ENCODE results near the gene ESRRB.

The ESRRB gene

DNA sequence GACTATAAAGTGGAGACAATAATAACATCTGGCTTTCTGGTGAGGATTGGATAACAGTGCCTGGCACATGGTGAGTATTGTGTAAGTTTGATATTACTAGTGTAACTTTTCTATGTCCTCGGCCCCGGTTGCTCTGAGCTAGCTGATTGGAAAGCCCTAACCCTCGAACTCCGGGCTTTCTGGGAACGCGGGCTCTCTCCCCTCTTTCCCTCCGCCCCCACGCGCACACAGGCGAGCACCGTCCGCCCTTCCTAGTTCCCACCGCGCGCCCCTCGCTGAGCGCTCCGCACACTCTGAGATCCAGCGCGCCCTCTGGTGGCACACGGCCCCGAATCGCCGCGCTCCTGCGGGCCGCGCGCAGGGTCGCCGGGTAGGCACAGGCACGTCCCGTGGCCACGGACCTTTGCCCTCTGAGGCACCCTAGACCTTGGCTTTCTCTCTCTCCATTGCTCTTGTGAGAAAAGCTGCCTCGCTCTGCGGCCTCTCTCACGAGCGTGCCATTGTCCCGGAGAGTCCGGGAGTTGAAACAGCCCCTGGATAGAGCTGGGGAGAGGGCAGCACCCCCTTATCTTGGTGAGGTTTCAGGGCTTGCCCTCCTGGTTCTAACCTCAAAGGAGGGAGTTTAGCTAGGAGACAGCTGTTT lies 23.2 kb upstream of the ESRRB start:
- DNase-seq (ENCODE audit: low read depth): peak; percentile 44

DNA sequence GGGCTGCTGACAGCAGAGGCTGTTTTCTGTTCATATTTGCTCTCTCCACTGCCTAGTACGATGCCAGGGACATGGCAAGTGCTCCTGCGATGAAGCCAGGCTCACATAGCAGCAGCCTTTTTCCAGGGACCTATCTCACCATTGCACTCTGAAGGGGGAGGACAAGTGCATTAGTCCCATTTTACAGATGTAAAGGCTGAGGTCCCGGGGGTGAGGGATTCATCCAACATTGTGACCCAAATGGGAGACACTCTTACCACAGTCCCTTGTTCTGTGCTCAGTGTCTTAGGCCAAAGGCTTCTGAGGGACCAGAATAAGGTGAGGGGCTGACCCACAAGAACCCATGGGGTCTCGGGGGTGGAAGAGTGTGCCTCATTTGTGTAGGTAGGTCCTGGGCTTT lies 21.6 kb upstream of the ESRRB start:
- DNase-seq (ENCODE audit: low read depth): no peak

DNA sequence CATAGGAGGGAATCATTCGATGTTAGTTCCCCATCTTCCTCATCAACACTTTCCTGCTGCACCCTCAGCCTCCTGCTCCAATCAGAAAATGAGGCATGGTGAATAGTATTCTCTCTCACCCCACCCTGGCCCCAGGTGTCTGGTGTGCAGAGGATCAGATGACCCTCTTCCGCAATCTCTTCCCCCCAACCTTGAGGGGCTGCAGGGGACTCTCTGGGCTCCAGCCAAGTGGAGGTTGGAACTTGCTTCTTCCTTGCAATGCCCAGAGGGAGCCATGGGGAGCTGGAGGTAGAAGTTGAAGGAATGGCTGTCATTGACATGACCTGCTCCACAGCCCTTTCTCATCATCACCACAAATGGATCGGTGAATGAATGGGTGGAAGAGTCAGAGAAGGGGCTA lies 20.2 kb upstream of the ESRRB start:
- DNase-seq (ENCODE audit: low read depth): no peak

DNA sequence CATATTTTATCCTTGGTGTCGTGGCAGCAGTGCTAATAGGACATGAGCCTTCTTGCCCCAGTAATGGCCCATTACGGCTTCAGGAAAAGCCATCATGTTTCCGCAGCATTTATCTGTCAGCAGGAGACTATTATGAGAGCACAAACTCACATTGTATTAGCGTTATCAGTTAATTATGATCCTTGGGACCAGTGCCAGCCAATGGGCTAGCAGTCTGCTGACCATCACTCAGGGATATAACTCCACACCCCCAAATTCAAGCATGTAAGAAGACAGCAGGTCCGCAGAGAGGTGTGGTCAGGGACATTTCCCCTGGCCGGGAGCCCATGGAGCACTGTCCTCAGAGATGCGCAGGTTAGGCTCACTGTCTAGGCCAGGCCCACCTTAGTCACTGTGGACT lies 4.9 kb upstream of the ESRRB start:
- DNase-seq (ENCODE audit: low read depth): no peak

DNA sequence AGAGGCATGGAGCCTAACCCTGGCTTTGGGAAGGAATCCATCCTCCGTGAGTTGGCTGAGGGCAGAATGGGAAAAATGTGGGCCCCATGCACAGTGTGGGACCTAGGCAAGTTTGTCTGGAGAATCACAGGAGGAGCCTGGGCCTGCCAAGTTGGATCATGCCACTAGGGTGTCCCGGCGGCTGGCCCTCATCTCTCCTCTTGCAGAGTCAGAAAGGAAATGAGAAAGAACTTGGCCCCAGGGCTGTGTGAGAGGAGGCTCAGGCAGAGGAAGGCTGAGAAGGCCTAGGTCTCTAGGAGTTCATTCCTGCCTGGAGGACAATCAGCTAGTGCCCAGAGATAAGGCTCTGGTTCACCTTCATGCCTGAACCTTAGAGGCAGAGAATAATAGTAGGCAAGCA lies 2.5 kb upstream of the ESRRB start:
- DNase-seq (ENCODE audit: low read depth): no peak

DNA sequence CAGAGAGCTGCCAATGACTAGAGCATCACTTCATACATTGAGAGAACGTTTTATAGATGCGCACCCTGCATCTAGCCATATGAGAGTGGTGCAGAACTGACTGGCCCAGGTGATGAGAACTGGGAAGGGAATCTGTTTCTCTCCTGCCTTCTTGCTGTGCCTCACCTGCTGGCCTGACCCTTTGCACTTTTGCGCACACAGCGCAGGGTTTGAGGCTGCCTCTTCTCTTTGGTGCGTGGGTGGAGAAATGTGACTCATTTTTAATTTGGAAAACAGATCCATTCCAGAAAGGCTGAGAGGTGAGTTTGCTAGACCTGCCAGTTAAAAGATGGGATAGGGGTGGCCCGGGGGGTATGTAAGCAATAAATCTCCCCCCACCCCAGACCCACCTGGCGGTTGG lies 453 bp upstream of the ESRRB start:
- no peak for DNase-seq (ENCODE audit: low read depth)

DNA sequence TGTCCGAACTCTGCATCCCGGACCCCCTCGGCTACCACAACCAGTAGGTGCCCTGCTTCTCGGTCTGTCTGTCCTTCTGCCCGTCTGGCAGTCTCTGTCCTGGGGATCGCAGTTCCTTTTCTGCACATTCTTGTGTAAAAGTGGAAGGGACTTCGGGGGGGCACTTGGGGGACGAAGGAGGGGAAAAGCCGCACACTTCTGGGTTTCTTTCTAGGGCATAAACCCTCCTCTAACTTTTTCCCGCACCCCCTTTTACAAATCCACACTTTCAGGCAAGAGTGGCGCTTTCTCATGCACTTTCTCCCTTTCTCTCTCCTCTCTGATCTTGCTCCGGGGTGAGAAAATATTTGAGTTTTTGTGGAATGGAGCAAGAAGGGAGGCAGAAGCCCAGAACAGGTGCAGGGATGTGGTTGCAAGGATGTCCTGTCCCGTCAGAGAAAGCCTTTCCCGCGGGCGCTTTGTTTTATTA lies 506 bp downstream of the ESRRB start:
- DNase-seq (ENCODE audit: low read depth): no peak

DNA sequence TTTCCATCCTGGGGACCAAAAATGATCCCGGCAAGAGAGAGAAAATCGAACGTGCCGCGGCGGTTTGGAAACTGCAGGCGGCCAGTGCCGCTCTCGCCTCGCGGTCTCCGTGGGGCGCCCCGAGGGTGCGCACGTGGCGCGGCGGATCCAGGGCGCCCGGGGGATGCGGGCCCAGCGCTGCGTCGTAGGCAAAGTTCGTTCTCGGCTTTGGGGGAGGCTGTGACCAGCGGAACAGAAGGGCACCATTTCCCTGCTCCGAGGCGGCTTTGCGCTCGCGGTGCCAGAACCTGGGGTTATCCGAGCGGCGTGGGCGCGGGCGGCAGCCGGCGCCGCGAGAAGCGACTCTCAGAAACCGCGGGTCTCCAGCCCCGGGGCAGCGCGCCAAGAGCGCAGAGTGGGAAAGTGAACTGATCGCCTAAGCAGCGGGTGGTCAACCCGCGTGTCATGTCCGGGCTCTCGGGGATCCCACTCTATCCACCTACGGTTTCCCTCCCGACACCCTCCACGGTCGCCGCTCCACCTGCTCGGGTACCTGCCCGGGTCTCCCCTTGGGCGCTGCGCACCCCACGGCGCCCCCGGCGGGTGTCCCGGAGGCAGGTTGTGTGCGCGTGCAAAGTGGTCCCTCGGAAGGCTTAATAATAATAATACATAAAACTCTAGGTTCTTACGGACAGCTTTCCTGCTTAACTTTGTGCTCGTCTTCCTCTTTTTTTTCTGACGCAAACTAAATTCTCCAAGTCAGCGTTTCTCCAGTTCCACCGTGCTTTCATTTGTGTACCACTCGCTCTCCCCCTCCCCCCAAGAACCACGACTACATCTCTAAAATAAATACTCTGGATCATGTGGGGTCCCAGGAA lies 1.2 kb downstream of the ESRRB start:
- no peak for DNase-seq (ENCODE audit: low read depth)

DNA sequence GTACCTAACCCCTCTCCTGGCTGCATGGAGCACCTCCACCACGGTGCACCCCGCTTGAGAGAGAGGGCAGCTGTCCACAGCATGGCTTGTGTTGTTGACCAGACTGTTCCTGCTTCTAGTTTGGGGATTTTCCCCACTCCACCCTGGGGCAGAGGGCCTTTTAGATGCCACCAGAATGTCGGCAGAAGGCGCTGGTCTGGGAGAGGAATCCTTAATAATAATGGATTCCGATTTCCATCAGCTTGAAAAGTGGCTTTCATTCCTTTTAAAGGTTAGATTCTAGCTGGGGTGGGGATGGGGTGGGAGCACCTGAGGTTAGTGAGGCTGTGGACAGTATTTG lies 1.8 kb downstream of the ESRRB start:
- no peak for DNase-seq (ENCODE audit: low read depth)

DNA sequence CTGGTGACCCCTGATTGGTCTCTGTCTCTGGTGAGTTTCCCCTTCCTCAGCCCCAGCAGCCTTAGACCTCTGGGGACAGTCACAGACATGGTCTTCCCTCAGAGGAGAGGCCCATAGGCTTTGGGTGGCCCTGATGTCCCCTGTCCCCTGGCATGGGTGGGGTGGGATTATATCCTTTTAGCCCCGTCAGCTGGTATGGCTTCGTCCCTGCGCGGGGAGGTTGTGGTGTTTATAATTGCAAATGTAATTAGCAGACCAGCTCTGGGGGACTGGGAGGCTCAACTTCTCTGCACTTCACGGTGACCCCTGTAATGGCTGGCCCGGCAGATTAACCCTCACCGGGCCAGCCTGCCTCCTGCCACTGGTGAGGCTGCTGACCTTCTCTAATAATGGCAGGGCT lies 5.1 kb downstream of the ESRRB start:
- DNase-seq (ENCODE audit: low read depth): no peak

DNA sequence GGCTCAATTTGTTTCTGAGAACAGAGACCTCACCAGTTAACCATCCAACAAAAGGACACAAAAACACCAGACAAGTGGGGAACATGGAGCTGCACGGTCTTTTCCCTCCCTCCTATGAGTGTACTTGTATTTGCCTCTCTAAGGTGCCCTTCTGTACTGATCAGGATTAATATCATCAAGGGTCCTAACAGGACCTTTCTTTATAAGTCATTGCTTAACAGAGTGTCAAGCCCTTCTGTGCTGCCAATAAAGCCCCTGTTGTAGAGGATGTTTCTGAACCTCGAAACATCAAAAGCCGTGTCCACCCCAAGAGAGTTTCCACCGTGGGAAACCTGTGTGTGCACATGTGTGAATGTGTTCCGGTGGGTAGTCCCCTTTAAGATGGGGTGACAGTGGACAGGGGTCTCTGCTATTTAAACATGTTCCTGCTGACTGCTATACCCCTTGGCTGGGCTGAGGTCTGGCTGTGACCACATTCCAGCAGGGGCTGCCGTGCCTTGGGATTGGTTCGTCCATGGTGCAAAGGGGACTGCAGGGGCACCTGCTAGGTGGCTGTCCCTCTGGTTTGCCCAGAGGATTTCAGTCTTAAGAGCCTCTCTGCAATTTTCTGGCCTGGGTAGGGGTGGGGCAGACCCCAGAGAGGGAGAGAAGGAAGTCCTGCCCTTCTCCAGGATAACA lies 6.0 kb downstream of the ESRRB start:
- DNase-seq (ENCODE audit: low read depth): no peak

DNA sequence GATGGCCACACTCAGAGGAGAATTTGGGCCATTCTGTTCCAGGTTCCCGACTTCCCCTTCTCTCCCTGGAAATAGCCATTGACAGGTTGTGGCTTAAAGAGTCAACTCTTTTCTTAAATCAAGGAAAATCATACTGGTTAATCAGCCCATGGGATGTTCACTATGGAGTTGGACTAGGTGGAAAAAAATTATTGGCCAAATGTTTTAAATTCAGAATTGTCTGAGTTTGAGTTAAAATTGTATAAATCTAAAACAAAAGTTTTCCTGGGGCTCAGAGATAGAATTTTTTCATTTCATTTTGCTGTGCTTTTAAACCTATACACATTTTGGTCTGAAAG lies 6.5 kb downstream of the ESRRB start:
- DNase-seq (ENCODE audit: low read depth): no peak

DNA sequence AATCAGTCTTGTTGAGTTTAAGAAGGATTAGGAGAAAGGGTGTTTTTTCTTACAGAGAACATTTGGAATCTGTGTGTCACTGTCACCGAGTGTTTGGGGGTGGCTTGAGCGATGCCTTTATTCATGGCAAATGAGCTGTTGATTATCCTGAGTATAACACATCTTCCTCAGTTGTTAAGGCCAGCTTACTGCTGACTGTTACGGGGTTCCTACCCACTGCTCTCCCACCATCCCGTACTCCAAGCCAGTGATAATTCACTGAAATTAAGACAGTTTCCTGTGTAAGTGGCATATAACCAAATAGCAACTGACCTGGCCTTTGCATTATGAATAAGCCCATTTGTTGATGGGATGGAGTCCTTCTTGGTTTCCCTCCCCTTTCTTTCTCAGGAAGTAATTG lies 9.5 kb downstream of the ESRRB start:
- no peak for DNase-seq (ENCODE audit: low read depth)

DNA sequence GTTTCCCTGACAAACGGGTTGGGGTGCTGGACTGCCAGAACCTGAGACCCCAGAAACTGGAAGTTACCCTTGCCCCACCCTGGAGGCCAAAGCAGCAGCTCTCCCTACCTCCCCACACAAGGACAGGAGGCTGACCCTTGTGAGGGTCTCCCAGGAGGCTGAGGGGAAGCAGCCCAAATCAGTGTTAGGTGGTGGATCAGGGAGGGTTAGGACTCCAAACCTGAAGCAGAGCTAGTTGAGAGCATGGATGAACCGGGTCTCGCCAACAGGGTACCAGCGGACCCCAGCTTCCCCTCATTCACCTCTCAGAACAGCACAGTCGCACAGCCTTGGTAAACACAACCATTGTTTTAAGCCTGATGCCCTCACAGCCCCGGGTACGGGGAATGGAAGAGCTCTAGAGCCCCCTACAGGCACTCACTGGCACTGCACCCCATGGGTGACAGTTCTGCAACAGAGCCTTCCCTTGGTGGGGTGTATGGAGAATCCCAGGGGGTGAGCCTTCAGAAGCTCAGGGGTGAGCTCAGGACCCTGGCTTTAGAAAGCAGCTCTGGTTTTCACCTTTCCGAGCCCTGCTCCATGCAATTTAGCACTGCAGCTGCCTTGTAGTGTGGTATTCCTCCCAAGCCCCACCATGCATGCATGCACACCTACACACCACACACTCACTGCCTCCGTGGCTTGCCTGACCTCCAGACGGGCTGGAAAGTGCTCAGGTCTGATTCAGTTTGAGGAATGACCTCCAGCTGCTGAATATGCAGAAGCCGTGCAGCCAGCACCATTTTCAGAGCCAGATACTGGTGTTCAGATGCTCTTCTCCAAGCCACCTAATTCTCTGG lies 11.2 kb downstream of the ESRRB start:
- peak; percentile 56 for DNase-seq (ENCODE audit: low read depth)

DNA sequence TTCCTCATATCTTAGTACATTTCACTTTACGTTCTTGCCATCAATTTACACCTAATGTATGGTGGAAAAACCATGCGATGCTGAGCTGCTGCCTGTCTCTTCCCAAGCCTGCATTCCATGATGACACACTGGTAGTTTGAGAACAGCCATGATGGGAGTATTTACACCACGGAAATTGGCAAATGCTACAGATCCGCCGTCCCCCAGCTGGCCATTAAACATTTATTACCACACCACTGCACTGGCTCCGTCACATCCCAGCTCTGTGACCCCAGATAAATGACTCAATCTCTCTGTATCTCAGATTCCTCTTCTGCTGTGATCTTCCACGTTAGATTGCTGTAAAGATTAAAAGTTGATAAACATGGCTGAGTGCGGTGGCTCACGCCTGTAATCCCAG lies 13.9 kb downstream of the ESRRB start:
- DNase-seq (ENCODE audit: low read depth): no peak

DNA sequence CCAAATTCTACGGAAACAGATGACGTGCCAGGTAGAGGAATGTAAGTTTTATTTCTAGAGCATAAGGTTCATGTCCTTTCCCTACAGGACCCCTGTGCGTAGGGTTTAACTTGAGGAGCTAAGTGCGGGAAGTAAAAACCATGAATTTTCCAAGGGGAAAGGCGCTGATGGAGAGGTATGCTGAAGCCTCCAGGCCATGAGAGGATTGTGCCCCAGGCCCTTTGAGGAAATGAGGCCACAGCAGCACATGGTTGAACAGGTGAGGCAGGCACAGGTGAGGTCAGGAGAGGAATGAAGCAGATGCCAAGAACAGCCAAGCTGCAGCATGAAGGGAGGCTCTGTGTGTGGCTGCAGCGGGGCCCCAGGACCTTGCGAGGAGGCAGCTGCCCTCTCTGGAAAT lies 14.7 kb downstream of the ESRRB start:
- DNase-seq (ENCODE audit: low read depth): no peak

DNA sequence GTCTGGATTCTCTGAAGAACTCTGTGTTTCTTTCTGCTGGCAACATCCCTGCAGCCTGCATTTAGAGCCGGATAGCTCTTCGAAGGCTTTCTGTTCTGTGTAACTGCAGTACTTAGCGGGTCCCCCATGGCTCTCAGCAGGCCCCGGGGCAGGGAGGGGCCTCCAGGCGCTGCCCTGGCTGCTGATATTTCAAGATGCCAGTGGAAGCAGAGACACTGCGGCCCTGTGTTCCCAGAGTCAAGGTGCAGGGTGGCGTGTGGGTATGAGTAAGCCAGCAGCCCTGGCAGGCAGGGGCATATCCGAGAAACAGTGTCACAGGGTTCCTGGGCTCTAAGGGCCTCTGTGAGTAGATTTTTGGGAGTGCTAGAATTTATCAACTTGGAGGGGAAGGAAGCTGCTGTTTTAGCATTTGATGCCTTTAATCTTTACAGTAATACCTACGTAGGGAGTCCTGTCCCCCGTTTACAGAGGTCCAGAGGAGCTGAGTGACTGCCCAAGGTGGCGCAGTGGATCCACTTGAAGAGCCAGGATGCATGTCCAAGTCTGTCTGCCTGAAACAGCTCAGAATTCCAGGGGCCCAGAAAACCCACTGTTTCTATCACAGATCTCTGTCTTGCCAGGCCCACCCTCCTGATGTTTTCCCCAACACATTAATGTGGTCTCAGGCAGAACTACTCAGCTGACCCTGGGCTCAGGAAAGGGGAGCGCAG lies 16.2 kb downstream of the ESRRB start:
- no peak for DNase-seq (ENCODE audit: low read depth)

DNA sequence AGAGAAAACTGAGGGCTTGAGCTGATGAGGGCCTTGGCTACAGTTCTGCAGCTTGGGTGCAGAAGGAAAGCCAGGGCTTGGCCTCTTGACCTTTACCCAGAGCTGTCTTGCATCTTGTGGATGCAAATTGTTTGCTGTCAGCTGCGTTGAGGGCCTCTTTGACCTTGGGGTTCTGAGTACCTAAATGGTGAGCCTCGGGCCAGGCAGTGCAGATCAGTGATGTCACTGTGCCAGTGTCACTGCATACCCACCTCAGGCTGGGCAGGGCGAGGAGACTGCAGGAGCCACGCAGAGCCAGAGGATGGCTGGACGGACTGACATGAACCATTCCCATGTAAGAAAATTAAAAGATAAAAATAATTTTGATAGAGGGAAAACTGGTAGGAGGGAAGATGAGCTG lies 18.6 kb downstream of the ESRRB start:
- no peak for DNase-seq (ENCODE audit: low read depth)

DNA sequence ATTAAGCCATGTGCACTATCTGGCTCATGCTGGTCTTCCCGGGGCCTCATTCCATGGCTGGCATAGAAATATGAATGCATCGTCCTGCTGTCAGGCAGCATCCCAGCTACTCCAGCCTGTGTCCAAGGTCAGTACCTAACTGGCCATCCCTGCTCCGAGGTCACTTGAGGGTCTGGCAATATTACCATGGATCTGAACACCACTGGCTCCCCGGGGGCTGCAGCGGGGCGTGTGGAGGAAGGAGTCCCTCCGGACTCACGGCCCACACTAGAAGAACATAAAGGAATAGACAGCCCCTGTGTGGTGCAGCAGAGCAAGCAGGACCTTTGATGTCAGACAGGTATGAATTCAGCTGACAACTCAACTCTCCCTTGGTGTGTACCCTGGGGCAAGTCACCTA lies 19.2 kb downstream of the ESRRB start:
- no peak for DNase-seq (ENCODE audit: low read depth)

DNA sequence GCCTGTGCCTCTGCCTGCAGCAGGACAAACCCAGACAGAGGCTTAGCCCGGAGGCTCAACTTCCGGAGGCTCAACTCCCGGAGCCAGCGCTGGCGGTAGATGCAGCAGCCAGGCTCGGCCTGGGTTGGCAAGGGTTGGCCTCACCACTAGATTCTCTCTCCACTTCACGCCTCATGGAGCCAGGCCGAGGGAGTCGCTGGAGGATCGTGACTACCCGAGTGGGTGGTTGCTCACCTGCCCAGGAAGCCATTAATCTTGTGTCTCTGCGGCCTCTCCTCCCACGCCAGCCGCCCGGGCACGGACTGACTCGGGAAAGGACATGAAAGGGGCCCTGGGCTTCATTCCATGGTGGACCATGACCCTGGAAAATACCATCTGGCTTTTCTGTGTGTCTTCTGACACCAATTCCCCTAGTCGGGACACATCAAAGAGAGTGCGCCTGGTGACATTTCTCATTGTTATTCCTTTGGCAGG lies 20.8 kb downstream of the ESRRB start:
- DNase-seq (ENCODE audit: low read depth): no peak

DNA sequence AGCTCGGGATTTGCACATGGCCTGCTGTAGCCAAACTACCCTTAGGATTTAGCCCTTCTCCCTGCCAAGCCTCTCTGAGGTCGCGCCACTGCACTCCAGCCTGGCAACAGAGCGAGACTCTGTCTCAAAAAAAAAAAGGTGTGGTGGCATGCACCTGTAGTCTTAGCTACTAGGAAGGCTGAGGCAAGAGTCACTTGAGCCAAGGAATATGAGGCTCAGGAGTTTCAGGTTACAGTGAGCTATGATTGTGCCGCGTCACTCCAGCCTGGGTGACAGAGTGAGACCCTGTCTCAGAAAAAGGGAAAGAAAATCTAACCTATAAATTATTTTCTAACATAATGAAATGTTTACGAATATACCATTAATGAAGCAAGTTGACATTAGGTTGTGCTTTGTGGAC lies 29.7 kb downstream of the ESRRB start:
- no peak for DNase-seq (ENCODE audit: low read depth)

All from iris pigment epithelial cell (primary cell).